ENCODE results near the gene DNAJC18.
"Not testable (repeated sequence)": the region's sequence is repeated elsewhere in the genome, so short reads cannot be mapped to it uniquely, and the experiment has no call there.

Gene DNAJC18

DNA sequence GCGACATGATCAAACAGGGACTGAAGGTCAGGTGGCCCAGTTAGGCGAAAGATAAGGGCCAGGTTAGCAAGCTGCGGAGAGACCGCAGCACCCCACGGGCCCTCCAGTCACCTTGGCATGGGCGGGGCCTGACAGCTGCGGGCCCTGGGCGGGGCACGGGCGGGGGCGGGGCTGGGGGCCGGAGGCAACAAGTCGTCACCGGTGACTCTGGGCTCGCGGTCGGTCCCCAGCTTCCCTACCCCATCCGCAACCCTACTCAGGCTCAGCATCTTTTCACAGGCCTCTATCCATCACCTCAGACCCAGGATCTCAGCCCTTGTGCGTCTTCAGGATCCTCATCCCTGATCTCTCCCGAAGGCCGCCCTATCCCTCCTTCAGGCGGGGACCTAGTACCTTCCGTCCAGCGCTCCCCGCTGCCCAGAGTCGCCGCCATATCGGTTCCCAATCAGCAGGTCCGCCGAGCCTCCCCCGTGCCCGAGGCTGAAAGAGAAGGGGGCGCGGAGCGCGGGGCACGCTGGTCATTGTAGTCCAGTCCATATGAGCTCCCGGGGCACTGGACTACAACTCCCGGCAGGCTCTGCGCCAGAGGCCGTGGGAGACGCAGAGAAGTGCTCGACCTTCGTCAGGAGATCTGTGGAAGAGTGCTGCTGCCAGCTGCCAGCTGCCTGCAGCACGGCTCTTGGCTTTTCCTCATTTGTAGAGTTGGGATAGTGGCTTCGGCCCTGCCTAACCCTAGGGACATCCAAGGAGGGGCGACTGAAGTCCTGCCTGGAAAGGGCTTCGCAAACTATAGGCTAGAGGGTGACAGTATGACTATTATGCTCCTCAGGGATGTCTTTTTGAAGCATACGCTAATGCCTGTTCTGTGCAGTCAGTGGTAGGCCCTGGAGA is at the start of gene DNAJC18:
DNAJC18 (minus strand) TSS at position 513 of the 891 bp plus-strand sequence; CDS start at position 433, 80 bp downstream.
- in situ Hi-C loops (cut with HindIII; ENCODE audit: low pct_ligation_motif_present, low pct_unique_long_range_greater_than_20kb, low sequenced_read_pairs), result no loop called here
- peak; percentile 87 for DNase-seq

DNA sequence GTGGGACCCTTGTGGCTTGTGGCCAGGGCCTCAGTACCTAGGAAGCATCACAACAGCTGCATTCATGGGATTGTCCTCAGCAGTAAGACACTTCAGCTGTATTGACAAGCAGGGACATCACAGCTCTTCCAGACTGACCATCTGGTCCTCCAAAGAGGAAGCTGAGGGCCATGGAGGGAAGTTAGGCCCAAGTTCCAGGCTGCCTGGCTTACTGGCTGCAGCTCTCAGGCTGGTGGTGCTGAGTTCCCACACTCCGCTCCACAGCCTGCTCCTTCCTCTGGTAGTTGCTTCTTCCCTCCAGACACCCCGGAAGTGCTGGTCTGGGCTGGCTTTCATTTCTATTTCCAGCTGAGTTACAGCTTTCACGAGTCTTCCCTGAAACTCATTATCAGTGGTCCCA is 48.9 kb upstream of the DNAJC18 start:
- no peak for DNase-seq
- in situ Hi-C loops (cut with HindIII; ENCODE audit: low pct_ligation_motif_present, low pct_unique_long_range_greater_than_20kb, low sequenced_read_pairs), result no loop called here

DNA sequence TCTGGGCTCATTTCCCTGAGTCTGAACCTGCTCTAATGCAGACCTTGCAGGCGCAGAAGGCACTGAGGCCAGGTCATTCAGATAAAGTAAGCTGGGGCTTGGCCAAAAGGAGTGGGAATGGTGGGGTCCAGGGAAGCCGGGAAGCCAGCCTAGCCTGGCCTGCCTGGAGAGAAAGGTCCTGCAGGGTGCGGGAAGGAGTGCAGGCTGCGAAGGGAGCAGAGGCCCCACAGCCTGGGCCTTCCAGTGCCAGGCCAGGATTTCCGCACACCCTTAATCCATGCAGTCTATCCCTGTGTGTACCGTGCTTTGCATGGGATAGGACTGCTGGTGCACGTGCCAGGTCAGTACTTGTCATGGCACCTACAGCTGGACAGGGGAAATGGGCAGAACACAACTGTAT is 46.9 kb upstream of the DNAJC18 start:
- in situ Hi-C loops (cut with HindIII; ENCODE audit: low pct_ligation_motif_present, low pct_unique_long_range_greater_than_20kb, low sequenced_read_pairs), result no loop called here
- DNase-seq, result no peak

DNA sequence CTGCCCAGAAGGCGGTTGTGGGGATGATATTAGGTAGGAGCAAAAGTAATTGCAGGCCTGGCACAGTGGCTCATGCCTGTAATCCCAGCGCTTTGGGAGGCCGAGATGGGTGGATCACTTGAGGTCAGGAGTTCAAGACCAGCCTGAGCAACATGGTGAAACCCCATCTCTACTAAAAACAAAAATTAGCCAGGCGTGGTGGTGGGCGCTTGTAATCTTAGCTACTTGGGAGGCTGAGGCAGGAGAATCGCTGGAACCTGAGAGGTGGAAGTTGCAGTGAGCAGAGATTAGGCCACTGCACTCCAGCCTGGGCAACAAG is 43.5 kb upstream of the DNAJC18 start:
- in situ Hi-C loops (cut with HindIII; ENCODE audit: low pct_ligation_motif_present, low pct_unique_long_range_greater_than_20kb, low sequenced_read_pairs); DNase-seq: not testable (repeated sequence)

DNA sequence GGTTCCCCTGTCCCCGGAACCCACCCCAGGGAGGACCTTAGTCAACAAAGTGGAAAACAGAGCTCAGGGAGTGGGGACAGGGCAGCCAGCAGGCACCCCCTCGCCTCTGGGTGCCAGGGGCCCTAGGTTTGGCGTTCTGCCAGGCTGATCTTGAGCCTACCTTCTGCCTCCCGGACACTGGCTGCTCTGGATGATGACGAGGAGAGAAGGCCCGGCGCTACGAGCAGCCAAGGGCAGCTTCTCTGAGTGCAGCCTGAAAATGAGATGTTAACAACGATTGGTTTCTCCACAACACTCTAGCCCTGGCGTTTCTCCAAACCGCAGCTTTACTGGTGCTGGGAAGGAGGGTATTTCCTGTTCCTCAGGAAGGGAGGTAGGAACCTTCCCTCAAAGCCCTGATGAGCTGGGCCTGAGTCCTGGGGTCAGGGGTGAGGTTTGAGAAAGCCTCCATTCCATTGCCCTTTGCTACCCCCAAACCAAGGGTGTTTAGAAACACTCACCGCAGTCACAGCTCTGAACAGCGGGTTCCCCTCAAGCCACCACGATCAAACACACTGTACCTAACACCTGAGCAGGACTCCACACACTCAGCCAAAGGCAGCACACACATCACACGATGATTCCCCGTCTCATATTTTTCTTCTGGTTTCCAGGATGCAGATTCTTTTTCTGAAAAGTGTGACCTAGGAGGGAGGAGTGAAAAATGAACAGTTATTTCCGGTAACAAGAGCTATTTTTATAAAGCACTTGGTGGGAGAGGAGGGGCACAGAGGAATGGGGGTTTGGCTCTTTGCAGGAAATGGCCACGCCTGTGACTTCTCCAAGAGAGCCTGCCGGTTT is 42.9 kb upstream of the DNAJC18 start, which contains the start of gene STING1:
STING1 (minus strand) TSS at position 709 of the 840 bp plus-strand sequence. CDS start 1,054 bp downstream, outside the sequence.
- in situ Hi-C loops (cut with HindIII; ENCODE audit: low pct_ligation_motif_present, low pct_unique_long_range_greater_than_20kb, low sequenced_read_pairs), result no loop called here

DNA sequence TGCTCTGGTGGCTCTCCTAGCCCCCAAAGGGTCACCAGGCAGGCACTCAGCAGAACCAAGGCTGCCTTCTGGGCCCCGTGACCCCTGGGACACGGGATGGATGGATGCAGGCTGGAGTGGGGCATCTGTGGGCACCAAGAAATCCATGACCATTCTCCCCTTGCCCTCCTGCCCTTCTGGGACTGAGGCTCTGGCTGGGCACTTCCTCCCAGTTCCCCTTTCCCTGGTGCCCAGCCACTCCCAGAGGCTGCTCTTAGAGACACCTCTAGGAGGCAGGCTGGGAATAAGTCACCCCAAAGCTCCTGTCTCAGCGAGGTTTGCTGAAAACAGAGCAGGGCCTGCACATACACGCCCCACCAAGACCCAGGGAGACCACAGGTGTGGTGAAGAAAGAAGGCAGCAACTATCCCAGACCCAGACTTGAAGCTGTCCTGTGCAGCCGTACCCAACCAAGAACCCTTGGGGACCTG is 42.3 kb upstream of the DNAJC18 start:
- in situ Hi-C loops (cut with HindIII; ENCODE audit: low pct_ligation_motif_present, low pct_unique_long_range_greater_than_20kb, low sequenced_read_pairs), result no loop called here
- DNase-seq, result no peak

More for the DNA sequence above, 42.9 kb upstream of the DNAJC18 start, which contains the start of gene STING1:
- no peak for DNase-seq

DNA sequence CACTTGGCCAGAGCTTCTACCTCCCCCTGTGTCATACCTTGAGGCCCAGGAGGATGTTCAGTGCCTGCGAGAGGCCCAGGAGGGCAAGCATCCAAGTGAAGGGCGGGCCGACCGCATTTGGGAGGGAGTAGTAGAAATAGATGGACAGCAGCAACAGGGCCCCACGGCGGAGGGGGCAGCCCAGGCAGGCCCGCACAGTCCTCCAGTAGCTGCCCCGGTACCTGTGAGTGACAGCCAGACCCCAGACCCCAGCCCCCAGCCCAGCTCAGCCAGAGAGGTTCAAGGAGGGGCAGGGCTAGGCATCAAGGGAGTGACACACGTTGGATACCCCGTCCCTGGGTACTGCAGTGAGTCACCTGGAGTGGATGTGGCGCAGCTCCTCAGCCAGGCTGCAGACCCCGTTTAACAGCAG is 41.8 kb upstream of the DNAJC18 start:
- in situ Hi-C loops (cut with HindIII; ENCODE audit: low pct_ligation_motif_present, low pct_unique_long_range_greater_than_20kb, low sequenced_read_pairs), result no loop called here
- no peak for DNase-seq

DNA sequence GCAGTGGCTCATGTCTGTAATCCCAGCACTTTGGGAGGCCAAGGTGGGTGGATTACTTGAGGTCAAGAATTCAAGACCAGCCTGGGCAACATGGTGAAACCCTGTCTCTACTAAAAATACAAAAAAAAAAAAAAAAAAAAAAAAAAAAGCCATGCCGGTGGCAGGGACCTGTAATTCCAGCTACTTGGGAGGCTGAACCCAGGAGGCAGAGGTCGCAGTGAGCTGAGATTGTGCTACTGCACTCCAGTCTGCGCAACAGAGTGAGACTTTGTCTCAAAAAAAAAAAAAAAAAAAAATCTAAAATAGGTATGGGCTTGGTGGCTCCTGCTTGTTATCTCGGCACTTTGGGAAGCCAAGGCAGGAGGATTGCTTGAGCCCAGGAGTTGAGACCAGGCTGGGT is 40.4 kb upstream of the DNAJC18 start:
- DNase-seq; in situ Hi-C loops (cut with HindIII; ENCODE audit: low pct_ligation_motif_present, low pct_unique_long_range_greater_than_20kb, low sequenced_read_pairs): not testable (repeated sequence)

DNA sequence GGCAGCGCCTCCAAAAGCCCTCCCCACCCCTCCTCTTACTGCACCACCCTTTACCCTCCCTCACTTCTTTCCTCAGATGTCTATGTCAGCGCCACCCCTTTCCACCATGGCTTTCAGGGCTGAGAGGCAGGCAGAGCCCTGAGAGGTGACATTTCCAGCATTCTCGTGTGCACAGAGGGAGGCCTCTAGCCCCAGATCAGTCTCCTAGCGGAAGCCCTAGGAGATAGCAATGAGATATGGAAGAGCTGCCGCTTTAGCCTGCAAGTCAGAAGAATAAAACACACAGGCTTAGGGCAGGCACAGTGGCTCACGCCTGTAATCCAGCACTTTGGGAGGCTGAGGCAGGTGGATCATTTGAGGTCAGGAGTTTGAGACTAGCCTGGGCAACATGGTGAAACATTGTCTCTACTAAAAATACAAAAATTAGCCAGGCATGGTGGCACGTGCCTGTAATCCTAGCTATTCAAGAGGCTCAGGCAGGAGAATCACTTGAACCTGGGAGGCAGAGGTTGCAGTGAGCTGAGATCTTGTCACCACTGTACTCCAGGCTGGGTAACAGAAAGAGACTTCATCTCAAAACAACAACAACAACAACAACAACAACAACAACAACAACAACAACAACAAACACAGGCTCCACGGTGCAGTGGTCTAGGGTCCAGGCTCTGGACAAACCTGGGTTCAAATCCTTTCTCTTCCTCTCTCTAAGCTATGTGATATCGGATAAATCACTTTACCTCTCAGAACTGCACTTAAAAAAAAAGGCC is 39.5 kb upstream of the DNAJC18 start:
- DNase-seq; in situ Hi-C loops (cut with HindIII; ENCODE audit: low pct_ligation_motif_present, low pct_unique_long_range_greater_than_20kb, low sequenced_read_pairs): not testable (repeated sequence)

DNA sequence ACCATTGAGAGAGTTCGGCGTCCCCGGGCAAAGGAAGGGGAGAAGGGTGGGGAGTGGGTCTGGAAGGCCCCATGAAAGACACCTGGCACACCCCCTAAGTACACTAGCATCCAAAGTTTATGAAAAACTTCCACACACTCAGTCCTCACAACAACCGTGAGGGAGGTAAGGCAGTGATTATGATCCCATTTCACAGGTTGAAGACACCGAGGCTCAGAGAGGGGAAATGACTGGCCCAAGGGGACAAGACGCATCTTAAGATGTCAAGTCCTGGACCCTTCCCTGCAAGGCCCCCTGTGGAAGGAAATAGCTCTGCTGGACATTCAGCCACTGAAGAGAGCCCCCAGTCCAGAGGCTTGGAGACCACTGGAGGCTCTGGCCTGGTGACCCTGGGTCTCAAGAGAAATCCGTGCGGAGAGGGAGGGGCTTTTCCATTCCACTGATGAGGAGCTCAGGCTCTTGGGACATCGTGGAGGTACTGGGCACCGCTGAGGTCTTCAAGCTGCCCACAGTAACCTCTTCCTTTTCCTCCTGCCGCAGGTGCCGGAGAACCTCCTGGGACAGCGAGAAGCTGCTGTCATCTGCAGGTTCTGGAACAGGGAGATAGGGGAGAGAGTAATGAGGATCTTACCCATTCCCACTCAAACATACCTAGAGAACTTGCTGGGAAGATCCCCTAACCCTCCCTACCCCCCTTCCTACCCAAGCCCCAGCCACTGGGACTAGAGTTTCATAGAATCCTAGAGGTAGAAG is 36.7 kb upstream of the DNAJC18 start:
- in situ Hi-C loops (cut with HindIII; ENCODE audit: low pct_ligation_motif_present, low pct_unique_long_range_greater_than_20kb, low sequenced_read_pairs), result no loop called here
- no peak for DNase-seq

DNA sequence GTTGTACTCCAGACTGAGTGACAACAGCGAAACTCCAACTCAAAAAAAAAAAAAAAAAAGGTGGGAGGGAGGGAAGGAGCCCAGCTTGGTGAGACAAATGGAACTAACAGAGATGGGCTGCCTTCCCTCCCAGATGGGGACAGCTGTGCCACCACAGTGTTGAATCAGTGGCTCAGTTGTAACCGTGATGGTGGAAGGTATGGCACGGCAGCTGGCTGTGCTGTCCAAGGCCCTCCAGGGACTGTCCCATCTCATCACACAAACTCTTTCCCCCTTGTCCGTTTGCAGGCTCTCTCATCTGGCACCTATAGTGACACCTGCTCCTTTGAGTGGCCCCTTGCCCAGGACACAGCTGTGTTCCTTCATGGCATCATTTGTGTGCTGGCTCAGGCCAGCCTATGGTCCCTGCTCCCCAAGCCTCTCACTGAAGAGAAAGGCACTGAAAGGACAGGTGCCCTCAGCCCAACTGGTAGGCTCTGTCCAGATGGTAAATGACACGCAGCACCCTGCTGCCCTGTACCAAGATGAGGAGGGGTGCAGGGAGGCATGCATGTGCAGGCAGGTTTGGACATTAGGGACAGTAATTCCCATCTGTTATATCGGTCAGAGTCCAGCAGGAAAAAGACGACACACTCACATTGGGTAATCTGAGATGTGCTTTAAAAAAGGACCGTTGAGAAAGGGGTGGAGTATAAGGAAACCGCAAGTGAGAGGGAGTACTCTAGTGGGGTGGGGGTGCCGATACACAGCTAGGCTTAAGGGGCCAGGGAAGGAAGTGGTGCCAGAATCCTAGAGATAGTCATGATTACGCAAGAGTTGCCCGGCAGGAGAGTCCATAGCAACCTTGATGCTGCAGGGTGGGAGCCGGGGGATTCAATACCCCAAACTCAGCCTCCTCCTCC is 35.8 kb upstream of the DNAJC18 start:
- DNase-seq, result no peak
- in situ Hi-C loops (cut with HindIII; ENCODE audit: low pct_ligation_motif_present, low pct_unique_long_range_greater_than_20kb, low sequenced_read_pairs), result no loop called here

DNA sequence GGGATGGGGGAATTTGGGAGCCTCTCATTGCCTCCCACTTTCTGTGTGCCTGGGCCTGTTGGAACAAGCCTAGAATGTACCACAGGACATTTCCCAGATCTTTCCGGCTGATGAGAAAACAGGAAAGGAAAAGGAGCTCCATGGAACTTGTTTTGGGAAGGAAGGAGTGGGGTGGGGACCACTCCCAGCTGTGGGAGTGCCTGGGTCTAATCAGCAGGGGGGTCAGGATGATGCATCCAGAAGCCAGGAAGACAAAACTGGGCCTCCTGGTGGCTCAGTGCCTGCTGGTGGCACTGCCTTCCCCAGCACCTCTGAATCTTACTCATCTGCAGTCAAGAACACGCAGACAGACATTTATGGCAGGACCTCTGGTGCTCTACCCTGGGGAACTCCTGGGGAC is 34.2 kb upstream of the DNAJC18 start:
- in situ Hi-C loops (cut with HindIII; ENCODE audit: low pct_ligation_motif_present, low pct_unique_long_range_greater_than_20kb, low sequenced_read_pairs), result no loop called here
- DNase-seq, result no peak

DNA sequence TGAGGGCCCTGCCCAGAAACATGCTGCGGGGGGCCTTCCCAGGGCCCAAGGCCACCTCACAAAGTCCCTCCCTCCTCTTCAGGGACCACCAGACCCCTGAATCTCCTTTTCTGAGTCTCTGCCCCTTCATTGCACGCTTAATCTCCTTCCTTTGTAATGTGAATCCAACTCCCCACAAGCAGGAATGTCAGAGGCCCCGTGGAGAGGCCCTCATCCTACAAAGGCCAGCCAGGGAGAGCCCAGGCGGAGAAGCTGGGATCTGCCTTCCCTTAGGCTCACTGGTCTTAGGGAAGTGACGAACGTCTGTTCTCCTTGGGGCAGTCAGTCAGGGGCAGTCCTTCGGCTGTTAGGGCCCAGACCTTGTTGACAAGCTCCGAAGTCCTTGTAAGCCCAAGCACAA is 33.8 kb upstream of the DNAJC18 start:
- DNase-seq, result no peak
- in situ Hi-C loops (cut with HindIII; ENCODE audit: low pct_ligation_motif_present, low pct_unique_long_range_greater_than_20kb, low sequenced_read_pairs), result no loop called here

DNA sequence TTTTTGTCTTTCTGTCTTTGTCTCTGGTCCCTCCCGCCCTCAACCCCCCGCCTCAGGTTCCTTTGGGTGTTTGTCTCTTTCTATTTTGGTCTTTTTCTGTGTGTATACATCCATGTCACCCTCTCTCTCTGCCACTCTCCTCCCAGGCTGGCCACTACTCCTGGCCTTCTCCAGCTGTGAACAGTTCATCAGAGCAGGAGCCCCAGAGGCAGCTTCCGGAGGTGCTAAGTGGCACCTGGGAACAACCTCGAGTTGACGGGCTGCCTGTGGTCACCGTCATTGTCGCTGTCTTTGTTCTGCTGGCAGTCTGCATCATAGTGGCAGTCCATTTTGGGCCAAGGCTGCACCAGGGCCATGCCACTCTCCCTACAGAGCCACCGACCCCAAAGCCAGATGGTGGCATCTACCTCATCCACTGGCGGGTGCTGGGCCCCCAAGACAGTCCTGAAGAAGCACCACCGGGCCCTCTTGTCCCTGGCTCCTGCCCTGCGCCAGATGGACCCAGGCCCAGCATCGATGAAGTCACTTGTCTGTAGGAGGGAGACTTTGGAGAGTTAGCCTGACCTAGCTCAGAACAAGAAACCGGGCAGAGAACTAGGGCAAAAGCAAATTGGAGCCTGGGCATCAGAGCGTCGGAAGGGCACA is 33.2 kb upstream of the DNAJC18 start:
- in situ Hi-C loops (cut with HindIII; ENCODE audit: low pct_ligation_motif_present, low pct_unique_long_range_greater_than_20kb, low sequenced_read_pairs), result no loop called here
- DNase-seq, result no peak

DNA sequence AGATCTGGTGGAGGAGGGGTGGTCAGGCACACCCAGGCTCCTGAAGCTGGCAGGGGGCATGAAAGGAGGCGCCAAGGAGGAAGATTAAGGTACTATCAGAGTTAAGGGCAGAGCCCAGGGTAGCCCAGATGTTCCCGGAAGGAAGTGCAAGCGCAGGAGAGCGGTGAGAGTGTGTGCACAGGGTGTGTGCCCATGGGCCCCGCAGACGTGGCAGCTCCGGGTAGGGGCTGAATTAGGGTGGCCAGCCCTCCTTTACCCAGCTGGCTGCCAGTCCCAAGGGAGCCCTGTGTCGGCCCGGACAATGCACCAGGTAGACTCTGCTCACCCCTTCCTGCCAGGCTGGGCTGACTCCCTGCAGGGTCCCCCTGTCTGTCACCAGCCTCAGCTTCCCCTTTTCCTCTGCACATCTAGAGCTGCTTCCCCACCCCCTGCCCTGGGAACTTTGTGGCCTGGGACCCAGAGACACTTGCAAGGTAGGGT is 31.5 kb upstream of the DNAJC18 start, which contains the start of gene SMIM33:
SMIM33 (plus strand) TSS at position 184 of the 480 bp plus-strand sequence; CDS start at position 302, 118 bp downstream.
- in situ Hi-C loops (cut with HindIII; ENCODE audit: low pct_ligation_motif_present, low pct_unique_long_range_greater_than_20kb, low sequenced_read_pairs), result no loop called here
- no peak for DNase-seq

DNA sequence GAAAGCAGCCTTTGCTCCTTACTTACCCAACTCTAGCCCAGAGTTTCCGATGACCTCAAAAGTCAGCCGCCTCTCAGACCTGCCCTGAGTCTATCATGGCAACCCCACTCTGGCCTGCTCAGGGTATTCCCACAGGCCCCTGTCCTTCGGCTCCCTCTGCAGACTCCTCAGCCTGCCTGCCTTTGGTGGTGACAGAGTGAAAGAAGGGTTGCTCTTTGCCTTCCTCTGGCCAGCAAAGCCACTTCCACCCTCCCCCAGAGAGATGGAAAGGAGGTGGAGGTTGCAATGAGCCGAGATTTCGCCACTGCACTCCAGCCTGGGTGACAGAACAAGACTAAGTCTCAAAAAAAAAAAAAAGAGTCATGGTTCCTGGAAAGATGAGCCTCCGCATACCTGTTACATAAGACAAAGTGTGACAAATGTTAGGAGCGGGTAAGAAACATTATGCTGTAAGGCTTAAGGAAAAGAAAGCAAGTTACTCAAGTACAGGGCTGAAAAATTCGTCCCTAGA is 29.2 kb upstream of the DNAJC18 start:
- no peak for DNase-seq
- in situ Hi-C loops (cut with HindIII; ENCODE audit: low pct_ligation_motif_present, low pct_unique_long_range_greater_than_20kb, low sequenced_read_pairs), result no loop called here

All from ACHN (cell line).